Measurements from ENCODE around the gene TESMIN.

DNA sequence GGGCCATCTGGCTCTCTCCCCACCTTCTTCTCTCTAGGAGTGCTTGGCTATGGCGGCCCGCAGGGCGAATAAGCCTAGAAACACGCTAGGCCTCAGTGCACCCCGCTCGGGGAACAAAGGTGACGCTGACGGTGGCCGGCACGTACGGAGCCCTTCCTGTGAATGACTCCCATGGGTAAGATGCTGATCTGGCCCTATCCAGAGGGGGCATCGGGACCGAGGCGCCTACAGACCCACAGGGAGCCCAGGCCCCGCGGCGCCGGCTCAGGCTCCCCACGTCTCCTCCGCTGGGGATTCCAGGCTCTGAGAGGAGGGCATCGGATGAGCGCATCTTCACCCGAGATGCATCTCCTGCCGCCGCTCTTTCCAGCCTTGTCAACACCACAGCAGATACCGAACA is 31.4 kb upstream of the TESMIN start:
- TF ChIP-seq JUN (CRISPR knock-in tag; IDR thresholded peaks at IDR 0.05) = no peak
- no peak for TF ChIP-seq MXD4 (CRISPR knock-in tag; IDR thresholded peaks at IDR 0.05; ENCODE audit: borderline replicate concordance)
- TF ChIP-seq, protein P1, sequence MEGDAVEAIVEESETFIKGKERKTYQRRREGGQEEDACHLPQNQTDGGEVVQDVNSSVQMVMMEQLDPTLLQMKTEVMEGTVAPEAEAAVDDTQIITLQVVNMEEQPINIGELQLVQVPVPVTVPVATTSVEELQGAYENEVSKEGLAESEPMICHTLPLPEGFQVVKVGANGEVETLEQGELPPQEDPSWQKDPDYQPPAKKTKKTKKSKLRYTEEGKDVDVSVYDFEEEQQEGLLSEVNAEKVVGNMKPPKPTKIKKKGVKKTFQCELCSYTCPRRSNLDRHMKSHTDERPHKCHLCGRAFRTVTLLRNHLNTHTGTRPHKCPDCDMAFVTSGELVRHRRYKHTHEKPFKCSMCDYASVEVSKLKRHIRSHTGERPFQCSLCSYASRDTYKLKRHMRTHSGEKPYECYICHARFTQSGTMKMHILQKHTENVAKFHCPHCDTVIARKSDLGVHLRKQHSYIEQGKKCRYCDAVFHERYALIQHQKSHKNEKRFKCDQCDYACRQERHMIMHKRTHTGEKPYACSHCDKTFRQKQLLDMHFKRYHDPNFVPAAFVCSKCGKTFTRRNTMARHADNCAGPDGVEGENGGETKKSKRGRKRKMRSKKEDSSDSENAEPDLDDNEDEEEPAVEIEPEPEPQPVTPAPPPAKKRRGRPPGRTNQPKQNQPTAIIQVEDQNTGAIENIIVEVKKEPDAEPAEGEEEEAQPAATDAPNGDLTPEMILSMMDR (IDR thresholded peaks at IDR 0.05) = no peak
- TF ChIP-seq, protein P2, sequence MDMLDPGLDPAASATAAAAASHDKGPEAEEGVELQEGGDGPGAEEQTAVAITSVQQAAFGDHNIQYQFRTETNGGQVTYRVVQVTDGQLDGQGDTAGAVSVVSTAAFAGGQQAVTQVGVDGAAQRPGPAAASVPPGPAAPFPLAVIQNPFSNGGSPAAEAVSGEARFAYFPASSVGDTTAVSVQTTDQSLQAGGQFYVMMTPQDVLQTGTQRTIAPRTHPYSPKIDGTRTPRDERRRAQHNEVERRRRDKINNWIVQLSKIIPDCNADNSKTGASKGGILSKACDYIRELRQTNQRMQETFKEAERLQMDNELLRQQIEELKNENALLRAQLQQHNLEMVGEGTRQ (CRISPR knock-in tag; IDR thresholded peaks at IDR 0.05) = no peak
- TF ChIP-seq ETV6 (CRISPR knock-in tag; IDR thresholded peaks at IDR 0.05) = no peak
- TF ChIP-seq CREM (CRISPR knock-in tag; IDR thresholded peaks at IDR 0.05) = no peak
- TF ChIP-seq RELA (CRISPR knock-in tag; IDR thresholded peaks at IDR 0.05; ENCODE audit: borderline replicate concordance) = no peak
- TF ChIP-seq, protein P3, sequence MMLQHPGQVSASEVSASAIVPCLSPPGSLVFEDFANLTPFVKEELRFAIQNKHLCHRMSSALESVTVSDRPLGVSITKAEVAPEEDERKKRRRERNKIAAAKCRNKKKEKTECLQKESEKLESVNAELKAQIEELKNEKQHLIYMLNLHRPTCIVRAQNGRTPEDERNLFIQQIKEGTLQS (CRISPR knock-in tag; conservative IDR thresholded peaks at IDR 0.05) = no peak
- no peak for TF ChIP-seq SP1 (CRISPR knock-in tag; conservative IDR thresholded peaks at IDR 0.05)
- TF ChIP-seq, protein P4, sequence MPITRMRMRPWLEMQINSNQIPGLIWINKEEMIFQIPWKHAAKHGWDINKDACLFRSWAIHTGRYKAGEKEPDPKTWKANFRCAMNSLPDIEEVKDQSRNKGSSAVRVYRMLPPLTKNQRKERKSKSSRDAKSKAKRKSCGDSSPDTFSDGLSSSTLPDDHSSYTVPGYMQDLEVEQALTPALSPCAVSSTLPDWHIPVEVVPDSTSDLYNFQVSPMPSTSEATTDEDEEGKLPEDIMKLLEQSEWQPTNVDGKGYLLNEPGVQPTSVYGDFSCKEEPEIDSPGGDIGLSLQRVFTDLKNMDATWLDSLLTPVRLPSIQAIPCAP (CRISPR knock-in tag; IDR thresholded peaks at IDR 0.05) = no peak
- TF ChIP-seq, protein P5, sequence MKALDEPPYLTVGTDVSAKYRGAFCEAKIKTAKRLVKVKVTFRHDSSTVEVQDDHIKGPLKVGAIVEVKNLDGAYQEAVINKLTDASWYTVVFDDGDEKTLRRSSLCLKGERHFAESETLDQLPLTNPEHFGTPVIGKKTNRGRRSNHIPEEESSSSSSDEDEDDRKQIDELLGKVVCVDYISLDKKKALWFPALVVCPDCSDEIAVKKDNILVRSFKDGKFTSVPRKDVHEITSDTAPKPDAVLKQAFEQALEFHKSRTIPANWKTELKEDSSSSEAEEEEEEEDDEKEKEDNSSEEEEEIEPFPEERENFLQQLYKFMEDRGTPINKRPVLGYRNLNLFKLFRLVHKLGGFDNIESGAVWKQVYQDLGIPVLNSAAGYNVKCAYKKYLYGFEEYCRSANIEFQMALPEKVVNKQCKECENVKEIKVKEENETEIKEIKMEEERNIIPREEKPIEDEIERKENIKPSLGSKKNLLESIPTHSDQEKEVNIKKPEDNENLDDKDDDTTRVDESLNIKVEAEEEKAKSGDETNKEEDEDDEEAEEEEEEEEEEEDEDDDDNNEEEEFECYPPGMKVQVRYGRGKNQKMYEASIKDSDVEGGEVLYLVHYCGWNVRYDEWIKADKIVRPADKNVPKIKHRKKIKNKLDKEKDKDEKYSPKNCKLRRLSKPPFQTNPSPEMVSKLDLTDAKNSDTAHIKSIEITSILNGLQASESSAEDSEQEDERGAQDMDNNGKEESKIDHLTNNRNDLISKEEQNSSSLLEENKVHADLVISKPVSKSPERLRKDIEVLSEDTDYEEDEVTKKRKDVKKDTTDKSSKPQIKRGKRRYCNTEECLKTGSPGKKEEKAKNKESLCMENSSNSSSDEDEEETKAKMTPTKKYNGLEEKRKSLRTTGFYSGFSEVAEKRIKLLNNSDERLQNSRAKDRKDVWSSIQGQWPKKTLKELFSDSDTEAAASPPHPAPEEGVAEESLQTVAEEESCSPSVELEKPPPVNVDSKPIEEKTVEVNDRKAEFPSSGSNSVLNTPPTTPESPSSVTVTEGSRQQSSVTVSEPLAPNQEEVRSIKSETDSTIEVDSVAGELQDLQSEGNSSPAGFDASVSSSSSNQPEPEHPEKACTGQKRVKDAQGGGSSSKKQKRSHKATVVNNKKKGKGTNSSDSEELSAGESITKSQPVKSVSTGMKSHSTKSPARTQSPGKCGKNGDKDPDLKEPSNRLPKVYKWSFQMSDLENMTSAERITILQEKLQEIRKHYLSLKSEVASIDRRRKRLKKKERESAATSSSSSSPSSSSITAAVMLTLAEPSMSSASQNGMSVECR (CRISPR knock-in tag; IDR thresholded peaks at IDR 0.05; ENCODE audit: borderline replicate concordance) = no peak
- TF ChIP-seq TEAD4 (CRISPR knock-in tag; IDR thresholded peaks at IDR 0.05) = no peak
